IMR-90 (cell line): ENCODE measurements around the gene SMC6. TPM values are rescaled to one million over a fixed set of nuclear protein-coding genes. Genes with fewer than 3 reads are reported as not detected.
A peak's percentile ranks its signal among the peaks of the same experiment; 100 is the strongest.

ENCODE experiments used
- ATAC-seq: fragments of 200-7000 bp; cut with Tn5 transposase; 2 replicates; pipeline ENCODE4 v1.9.1; 2020; ENCODE audit warnings: low read depth, mild to moderate bottlenecking, moderate library complexity
- BruUV-seq: library from RNA; stranded (reverse); fragments of 400-500 nt; replicated peaks from 2 replicates; lab custom pipeline; 2021; lab: Mats Ljungman, UMichigan
- CTCF ChIA-PET: fragments of 300-600 bp; formaldehyde crosslinking; extraction: SDS; loops from one replicate; lab custom pipeline; 2021; ENCODE audit warnings: antibody characterized with exemption; lab: Yijun Ruan, JAX
- POLR2A ChIA-PET: fragments of 300-600 bp; sonication (Branson Sonifier 250); formaldehyde crosslinking; loops from one replicate; lab custom pipeline; 2022; ENCODE audit warnings: antibody characterized with exemption; ENCODE audit not compliant: unreplicated experiment; lab: Charles Lee
- DNase-seq: peaks from one replicate; pipeline ENCODE4 v3.0.0; 2013
- H2AFZ ChIP-seq: replicated peaks from 2 replicates; pipeline ENCODE3; 2013; ENCODE audit warnings: low read length, mild to moderate bottlenecking; ENCODE audit not compliant: poor library complexity
- H2AK5ac ChIP-seq: 2 replicates; pipeline ENCODE4 v1.6.1; 2013; ENCODE audit warnings: low read depth, low read length, inconsistent platforms
- H2AK9ac ChIP-seq: replicated peaks from 2 replicates; pipeline ENCODE3; 2013; ENCODE audit warnings: mild to moderate bottlenecking, low read depth, low read length, moderate library complexity; ENCODE audit not compliant: poor library complexity
- H2BK120ac ChIP-seq: 2 replicates; pipeline ENCODE4 v1.6.1; 2013; ENCODE audit warnings: low read depth, low read length, inconsistent platforms
- H2BK15ac ChIP-seq: 3 replicates; pipeline ENCODE4 v1.6.1; 2013; ENCODE audit warnings: low read depth, low read length, inconsistent platforms
- H2BK20ac ChIP-seq: 2 replicates; pipeline ENCODE4 v1.6.1; 2013; ENCODE audit warnings: low read depth, mild to moderate bottlenecking, inconsistent platforms, low read length, moderate library complexity
- H2BK5ac ChIP-seq: 2 replicates; pipeline ENCODE4 v1.6.1; 2013; ENCODE audit warnings: mild to moderate bottlenecking, low read depth, low read length, inconsistent platforms; ENCODE audit not compliant: poor library complexity, severe bottlenecking
- H3K14ac ChIP-seq: replicated peaks from 2 replicates; pipeline ENCODE4 v1.6.1; 2013; ENCODE audit warnings: low read depth, low read length, inconsistent platforms
- H3K18ac ChIP-seq: 2 replicates; pipeline ENCODE4 v1.6.1; 2013; ENCODE audit warnings: low read depth, low read length, control low read depth
- H3K23ac ChIP-seq: 2 replicates; pipeline ENCODE4 v1.6.1; 2013; ENCODE audit warnings: low read depth, low read length, inconsistent platforms
- H3K27ac ChIP-seq: 2 replicates; pipeline ENCODE4 v1.5.1; 2013; ENCODE audit warnings: mild to moderate bottlenecking, control low read depth, low read length; ENCODE audit not compliant: insufficient read depth
- H3K27me3 ChIP-seq: 2 replicates; pipeline ENCODE4 v1.6.1; 2013; ENCODE audit warnings: low read length; ENCODE audit not compliant: control insufficient read depth, insufficient read depth
- H3K36me3 ChIP-seq: 2 replicates; pipeline ENCODE4 v1.6.1; 2013; ENCODE audit warnings: low read length, mixed read lengths; ENCODE audit not compliant: control insufficient read depth, insufficient read depth
- H3K4ac ChIP-seq: 2 replicates; pipeline ENCODE4 v1.6.1; 2013; ENCODE audit warnings: low read depth, low read length, inconsistent platforms
- H3K4me1 ChIP-seq: 2 replicates; pipeline ENCODE4 v1.6.1; 2013; ENCODE audit warnings: low read length, mixed read lengths; ENCODE audit not compliant: control insufficient read depth, insufficient read depth
- H3K4me2 ChIP-seq: 2 replicates; pipeline ENCODE4 v1.6.1; 2013; ENCODE audit warnings: low read depth, mild to moderate bottlenecking, control low read depth, low read length, moderate library complexity
- H3K4me3 ChIP-seq: 2 replicates; pipeline ENCODE4 v1.5.1; 2013; ENCODE audit warnings: low read depth, mild to moderate bottlenecking, control low read depth, low read length, moderate library complexity; ENCODE audit not compliant: insufficient read depth
- H3K56ac ChIP-seq: 2 replicates; pipeline ENCODE4 v1.6.1; 2013; ENCODE audit warnings: low read length, inconsistent platforms; ENCODE audit not compliant: insufficient read depth; ENCODE audit errors: extremely low read depth
- H3K79me1 ChIP-seq, 2 experiments: 2 replicates each; pipeline ENCODE4 v1.6.1; 2013; ENCODE audit warnings: low read length in 2 of 2, inconsistent platforms in 1 of 2, low read depth in 1 of 2
- H3K9ac ChIP-seq: 2 replicates; pipeline ENCODE4 v1.6.1; 2013; ENCODE audit warnings: low read depth, low read length, control low read depth
- H3K9me1 ChIP-seq: 2 replicates; pipeline ENCODE4 v1.6.1; 2013; ENCODE audit warnings: low read length, inconsistent platforms; ENCODE audit not compliant: insufficient read depth
- H3K9me3 ChIP-seq: 2 replicates; pipeline ENCODE4 v1.6.1; 2013; ENCODE audit warnings: low read length; ENCODE audit not compliant: control insufficient read depth, insufficient read depth
- H4K20me1 ChIP-seq: 2 replicates; pipeline ENCODE4 v1.6.1; 2013; ENCODE audit warnings: low read length, inconsistent platforms; ENCODE audit not compliant: insufficient read depth
- H4K5ac ChIP-seq: 2 replicates; pipeline ENCODE4 v1.6.1; 2013; ENCODE audit warnings: mild to moderate bottlenecking, low read depth, low read length, control low read depth
- H4K8ac ChIP-seq, 2 experiments: 2 replicates each; pipeline ENCODE4 v1.6.1; 2013; ENCODE audit warnings: low read depth in 2 of 2, low read length in 2 of 2, control low read depth in 1 of 2, inconsistent platforms in 1 of 2
- H4K91ac ChIP-seq: 2 replicates; pipeline ENCODE4 v1.6.1; 2013; ENCODE audit warnings: low read depth, low read length, inconsistent platforms; ENCODE audit not compliant: insufficient read depth
- BHLHE40 ChIP-seq: fragments of 150-350 bp; IDR thresholded peaks from 2 replicates; pipeline ENCODE4 v1.6.1; 2016; ENCODE audit warnings: mild to moderate bottlenecking, low read depth, low read length
- CEBPB ChIP-seq: IDR thresholded peaks from 2 replicates; pipeline ENCODE4 v1.6.1; 2012; ENCODE audit warnings: low read depth, low read length, improper control_type of control experiment
- CHD1 ChIP-seq: IDR thresholded peaks from 2 replicates; pipeline ENCODE4 v1.6.1; 2012; ENCODE audit warnings: low read depth, low read length, improper control_type of control experiment
- ELK1 ChIP-seq: fragments of 150-350 bp; IDR thresholded peaks from 2 replicates; pipeline ENCODE4 v1.6.1; 2016; ENCODE audit warnings: low read depth, mild to moderate bottlenecking, low read length, moderate library complexity, borderline replicate concordance
- MXI1 ChIP-seq: IDR thresholded peaks from 2 replicates; pipeline ENCODE4 v1.6.1; 2012; ENCODE audit warnings: low read depth, mild to moderate bottlenecking, low read length, moderate library complexity, borderline replicate concordance
- NFE2L2 ChIP-seq: fragments of 150-350 bp; IDR thresholded peaks from 2 replicates; pipeline ENCODE4 v1.6.1; 2016; ENCODE audit warnings: low read depth, mild to moderate bottlenecking, low read length
- RAD21 ChIP-seq: IDR thresholded peaks from 2 replicates; pipeline ENCODE4 v1.6.1; 2012; ENCODE audit warnings: low read length, improper control_type of control experiment
- RCOR1 ChIP-seq: IDR thresholded peaks from 2 replicates; pipeline ENCODE4 v1.6.1; 2012; ENCODE audit warnings: mild to moderate bottlenecking, low read length, improper control_type of control experiment; ENCODE audit not compliant: insufficient replicate concordance
- RFX5 ChIP-seq: IDR thresholded peaks from 2 replicates; pipeline ENCODE4 v1.8.0; 2012; ENCODE audit warnings: low read depth, mild to moderate bottlenecking, low read length, moderate library complexity
- WGBS, 2 experiments: methylation state at CpG; one replicate each; pipeline versions ENCODE4 v1.1.5 to v1.1.7; 2013; ENCODE audit warnings: missing lambda C conversion rate in 2 of 2; ENCODE audit not compliant: insufficient read length in 1 of 2; ENCODE audit errors: extremely low coverage in 2 of 2; 5-methylcytosine and 5-hydroxymethylcytosine counted together
- dilution Hi-C: fragments of 300-500 bp; cut with HindIII; formaldehyde crosslinking; loops from one replicate; pipeline ENCODE4 v1.14.3; 2018; ENCODE audit warnings: low sequenced_read_pairs; ENCODE audit not compliant: unreplicated experiment
- in situ Hi-C: fragments of 300-500 bp; cut with MboI; formaldehyde crosslinking; loops from 3 replicates; pipeline ENCODE4 v1.14.3; 2019; ENCODE audit warnings: low sequenced_read_pairs, inconsistent platforms, mixed read lengths
- intact Hi-C: fragments of 100-400 bp; cut with micrococcal nuclease; formaldehyde crosslinking; loops from 2 replicates; pipeline ENCODE4 v1.10.0; 2022
- polyA plus RNA-seq, 3 experiments: library from polyadenylated mRNA; depleted of rRNA; stranded (reverse); fragments of >200 nt; gene quantifications; 2 replicates each; pipeline ENCODE4 v1.2.3, GENCODE V29; 2012; ENCODE audit warnings: low replicate concordance in 1 of 3
- total RNA-seq: library from RNA; depleted of rRNA; stranded (reverse); fragments of >200 nt; gene quantifications from 2 replicates; pipeline ENCODE4 v1.2.3, GENCODE V29; 2012
- TF ChIP-seq, protein P1 (sequence below): fragments of 150-350 bp; IDR thresholded peaks from 2 replicates; pipeline ENCODE4 v1.6.1; 2017; ENCODE audit warnings: mild to moderate bottlenecking, antibody characterized with exemption, low read length, low read depth

SMC6 gene
- total and polyA plus RNA-seq, 2 of the 4 experiments (the other 2 are of a cell fraction): 6.5 to 10.4 TPM

DNA sequence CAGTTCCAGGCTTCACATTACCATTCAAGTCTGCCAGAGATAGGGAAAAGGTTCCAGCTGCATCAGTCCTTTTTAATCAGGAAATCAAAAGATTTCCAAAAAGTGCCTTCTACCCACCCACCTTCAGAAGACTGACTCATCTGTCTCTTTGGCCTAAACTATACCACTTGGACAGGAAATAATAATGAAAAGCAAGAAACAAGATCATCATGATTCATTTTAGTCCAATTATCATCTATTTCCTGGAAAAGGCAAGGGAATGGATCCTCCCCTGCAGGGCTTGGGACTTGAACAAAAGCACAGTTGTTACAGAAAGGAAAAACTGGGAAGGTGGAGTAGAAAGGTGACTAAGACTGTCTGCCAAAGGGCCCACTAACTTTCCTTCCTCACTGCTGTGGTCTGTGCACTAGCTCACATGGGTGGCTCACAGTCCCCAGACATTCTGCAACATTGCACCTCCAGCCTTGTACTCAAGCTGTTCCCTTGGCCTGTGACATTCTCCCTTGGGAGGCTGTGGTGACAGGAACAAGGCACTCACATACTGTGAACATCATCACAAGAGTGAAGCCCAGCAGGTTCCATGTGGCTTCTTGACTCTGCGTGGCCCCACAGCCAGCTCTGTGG is 137.8 kb downstream of the SMC6 start:
- Histone ChIP-seq H3K27ac (no peak overlapping the region), H3K9me1 (peaks cover 6% of the 10 kb centered on the region; the same call in 1 of the 2 replicates), H2BK5ac (no peak overlapping the region), H3K9ac (no peak overlapping the region), H2AK5ac (0 out of 2 replicates have a peak overlapping the region, but pooled peaks have one; percentile 30), H2AK9ac (peak overlapping the region; percentile 51), H3K56ac (no peak overlapping the region), H4K91ac (no peak overlapping the region), H3K4me1 (peaks cover 4% of the 10 kb centered on the region; the same call in 1 of the 2 replicates), H4K8ac (peak overlapping the region in 1 of 2 experiments; percentile 19; a peak in 1 of 4 replicates), H3K18ac (no peak overlapping the region), H2BK120ac (0 out of 2 replicates have a peak overlapping the region, but pooled peaks have one; percentile 22), H3K14ac (peak overlapping the region; percentile 22; the same call in 1 of the 2 replicates), H3K4me2 (no peak overlapping the region), H3K23ac (no peak overlapping the region), H3K79me1 (no peaks in the 10 kb centered on the region), H4K20me1 (no peaks in the 10 kb centered on the region), H3K4me3 (no peak overlapping the region), H3K27me3 (no peaks in the 10 kb centered on the region), H2BK15ac (no peak overlapping the region), H3K4ac (peak overlapping the region; percentile 43; the same call in 1 of the 2 replicates), H3K9me3 (no peaks in the 10 kb centered on the region), H2BK20ac (no peak overlapping the region), H3K36me3 (no peaks in the 10 kb centered on the region), H2AFZ (peak overlapping the region; percentile 46), H4K5ac (no peak overlapping the region; the same call in 1 of the 2 replicates)
- POLR2A ChIA-PET: no interaction called here
- TF ChIP-seq MXI1 (no peak), RAD21 (no peak), NFE2L2 (no peak), RCOR1 (no peak), CHD1 (no peak), RFX5 (no peak), ELK1 (no peak), CEBPB (no peak), BHLHE40 (no peak)
- TF ChIP-seq, protein P1, sequence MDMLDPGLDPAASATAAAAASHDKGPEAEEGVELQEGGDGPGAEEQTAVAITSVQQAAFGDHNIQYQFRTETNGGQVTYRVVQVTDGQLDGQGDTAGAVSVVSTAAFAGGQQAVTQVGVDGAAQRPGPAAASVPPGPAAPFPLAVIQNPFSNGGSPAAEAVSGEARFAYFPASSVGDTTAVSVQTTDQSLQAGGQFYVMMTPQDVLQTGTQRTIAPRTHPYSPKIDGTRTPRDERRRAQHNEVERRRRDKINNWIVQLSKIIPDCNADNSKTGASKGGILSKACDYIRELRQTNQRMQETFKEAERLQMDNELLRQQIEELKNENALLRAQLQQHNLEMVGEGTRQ: no peak
- dilution Hi-C loops (no loop called here), in situ Hi-C loops (no loop called here), intact Hi-C loops (no loop called here)
- BruUV-seq: no TSS peak
- CTCF ChIA-PET: interaction anchor here (1.2 to 2.2 kb wide), 2 partner anchors 30 to 56 kb away, joined by 4 to 9 read pairs; no protein-coding TSS in a partner anchor
- DNase-seq: peak; percentile 74
- WGBS, 2 experiments: no CpG with 5 or more reads among the region's 1 CpG
- peak; percentile 63 for ATAC-seq
